GM18907 (cell line): ENCODE data around the gene GRAP2.
"Not testable (repeated sequence)": the region's sequence is repeated elsewhere in the genome, so short reads cannot be mapped to it uniquely, and the experiment has no call there.

Experiments
- ATAC-seq: cut with Tn5 transposase; IDR thresholded peaks from one replicate; pipeline ENCODE4 v1.9.1; 2021; ENCODE audit warnings: mild to moderate bottlenecking, moderate library complexity; ENCODE audit not compliant: unreplicated experiment

GRAP2 gene

GRCh38 chr22:39942439-39943230 is 41.8 kb downstream of the GRAP2 start:
- ATAC-seq = no peak

DNA sequence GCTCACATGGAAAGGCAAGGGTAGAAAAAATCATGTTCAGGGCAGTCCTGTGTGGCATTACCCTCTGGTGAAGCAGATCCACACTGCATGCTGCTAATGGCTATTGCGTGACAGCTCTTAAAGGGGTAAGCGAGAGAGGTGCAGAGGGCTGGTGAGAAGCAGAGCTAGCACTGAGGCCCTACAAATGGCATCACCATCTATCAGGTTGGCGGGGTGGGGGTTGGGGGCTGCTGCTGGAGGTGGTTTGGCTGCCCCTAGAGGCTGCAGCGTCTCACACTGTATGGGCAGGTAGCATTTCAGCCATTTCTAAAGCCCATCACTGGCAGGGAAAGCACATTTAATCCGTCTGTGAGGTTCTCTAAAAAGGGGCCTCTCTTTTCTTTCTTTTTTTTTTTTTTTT is 42.5 kb downstream of the GRAP2 start:
- no peak for ATAC-seq

GRCh38 chr22:39943953-39944872 is 43.3 kb downstream of the GRAP2 start:
- ATAC-seq = no peak

DNA sequence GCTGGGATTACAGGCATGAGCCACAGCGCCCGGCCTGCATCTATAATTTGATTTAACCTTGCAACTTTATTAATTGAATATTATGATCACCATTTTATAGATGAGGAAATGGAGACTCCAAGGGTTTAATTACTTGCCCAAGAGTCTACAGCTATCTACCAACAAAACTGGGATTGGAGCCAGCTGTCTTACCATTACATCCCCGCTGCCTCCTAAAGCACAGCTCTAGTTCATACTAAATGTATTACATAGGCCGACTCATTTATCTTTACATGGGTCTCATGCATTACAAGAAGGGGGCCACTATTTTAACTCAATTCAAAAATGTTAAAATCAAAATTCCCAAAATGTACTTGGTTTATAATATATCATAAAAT is 45.2 kb downstream of the GRAP2 start:
- ATAC-seq = no peak

GRCh38 chr22:39946503-39947219 is 45.8 kb downstream of the GRAP2 start:
- no peak for ATAC-seq

GRCh38 chr22:39947220-39948216 is 46.6 kb downstream of the GRAP2 start:
- ATAC-seq = no peak

DNA sequence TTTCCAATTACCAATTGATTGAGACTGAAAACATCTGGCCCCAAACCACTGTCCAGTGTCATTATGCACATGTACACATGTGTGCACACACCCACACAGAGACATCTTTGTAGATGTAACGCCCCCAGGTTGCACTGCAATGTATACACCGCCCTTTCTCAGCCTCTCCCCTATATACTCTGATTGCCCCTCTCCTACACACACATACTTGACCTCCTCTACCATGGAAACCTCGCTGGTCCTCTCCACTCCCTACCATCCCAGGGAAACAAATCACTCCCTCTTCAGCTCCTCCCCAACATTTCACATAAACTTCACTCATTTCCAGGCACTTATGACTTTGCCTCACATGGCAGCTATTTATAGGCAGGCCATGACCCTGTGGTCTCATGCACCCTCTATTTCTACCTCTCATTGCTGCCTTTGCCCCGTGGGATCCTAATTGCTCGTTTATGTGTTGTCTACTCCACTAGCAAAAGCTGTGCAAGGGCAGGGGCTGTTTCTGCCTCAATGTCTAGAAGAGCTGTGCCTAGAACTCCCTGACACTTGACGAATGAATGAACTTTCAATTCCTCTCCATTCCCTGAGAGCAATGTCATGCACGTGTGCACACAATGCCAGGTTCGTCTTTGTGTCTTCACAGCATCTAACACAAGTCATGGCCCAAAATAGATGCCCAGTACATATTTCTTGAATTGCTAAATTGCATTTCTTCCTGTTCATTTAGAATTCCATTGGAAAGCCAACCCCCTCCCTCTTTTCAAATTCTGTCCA is 49.3 kb downstream of the GRAP2 start:
- ATAC-seq = no peak

GRCh38 chr22:39951603-39952293 is 50.9 kb downstream of the GRAP2 start:
- ATAC-seq = not testable (repeated sequence)

DNA sequence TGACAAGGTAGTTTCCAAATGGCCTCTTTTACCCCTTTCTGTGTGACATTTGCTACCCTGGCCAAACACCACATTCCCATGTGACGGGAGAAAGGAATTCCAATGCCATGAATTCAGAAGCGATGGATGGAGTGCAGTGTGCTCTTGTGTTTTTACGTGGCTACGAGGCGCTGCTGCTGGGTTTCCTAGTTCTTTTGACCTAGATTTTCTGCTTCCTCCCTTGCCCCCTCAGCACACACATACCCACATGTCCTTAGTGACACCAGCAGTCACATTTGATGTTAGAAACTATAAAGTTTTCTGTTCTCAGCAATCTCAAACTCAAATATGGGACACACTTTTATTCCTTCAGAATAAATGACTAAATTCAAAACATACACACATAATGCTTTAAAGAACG is 51.5 kb downstream of the GRAP2 start:
- no peak for ATAC-seq

DNA sequence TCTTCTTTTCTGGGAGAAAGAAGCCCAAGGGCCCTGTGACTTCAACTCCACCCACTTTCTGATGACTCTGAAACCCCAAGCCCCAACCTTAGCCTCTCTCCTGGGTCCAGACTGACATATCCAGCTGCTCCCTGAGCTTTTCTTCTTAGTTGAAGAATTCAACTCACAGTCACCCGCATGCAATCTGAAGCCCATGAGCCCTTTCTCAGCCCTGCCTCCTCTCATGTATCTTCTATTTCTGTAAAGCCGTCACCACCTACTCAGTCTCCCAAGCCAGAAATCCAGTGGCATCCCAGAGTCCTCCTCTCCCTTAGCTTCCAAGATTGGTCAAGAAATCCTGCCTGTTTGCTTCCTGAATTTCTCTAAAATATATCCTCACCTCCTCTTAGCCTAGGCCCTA is 52.2 kb downstream of the GRAP2 start:
- ATAC-seq = no peak

GRCh38 chr22:39954584-39955055 is 53.7 kb downstream of the GRAP2 start:
- no peak for ATAC-seq

- ATAC-seq = no peak
Measured at GRCh38 chr22:39955675-39956074, 54.8 kb downstream of the GRAP2 start.

DNA sequence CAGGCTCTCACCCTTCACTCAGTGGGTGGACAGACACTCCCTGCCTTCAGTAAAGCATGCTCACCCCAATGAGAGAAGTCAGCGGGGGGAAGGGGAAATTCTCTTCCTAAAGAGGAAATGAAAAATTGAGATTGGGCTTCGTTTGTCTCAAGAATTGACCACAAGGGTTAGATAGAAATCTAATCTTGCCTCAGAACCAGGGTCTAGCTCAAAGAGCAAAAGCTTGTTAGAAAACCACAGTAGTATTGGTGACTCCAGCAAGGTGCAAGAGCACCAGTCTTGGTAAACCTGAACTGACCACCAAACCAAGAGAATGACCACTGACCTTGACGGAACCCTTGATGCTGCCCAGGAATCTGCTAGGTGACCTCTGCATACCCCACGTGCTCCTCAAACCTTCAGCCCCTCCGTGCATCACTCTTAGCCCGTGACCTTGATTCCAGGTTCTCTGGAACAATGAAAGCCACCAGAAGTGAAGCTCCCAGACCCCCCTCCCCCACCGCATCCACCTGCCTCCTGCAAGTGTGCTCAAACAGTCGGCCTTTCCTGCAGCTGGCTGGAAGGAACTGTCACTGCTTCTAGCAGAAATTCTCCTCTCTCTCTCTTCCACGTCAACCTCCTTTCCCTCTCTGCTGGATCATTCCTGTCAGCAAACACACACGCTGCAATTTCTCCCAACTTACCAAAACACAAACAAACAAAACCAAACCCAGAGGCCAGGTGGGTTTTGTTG is 56.2 kb downstream of the GRAP2 start:
- ATAC-seq = peak; percentile 50

- no peak for ATAC-seq
Measured at GRCh38 chr22:39958009-39958711, 57.3 kb downstream of the GRAP2 start.

DNA sequence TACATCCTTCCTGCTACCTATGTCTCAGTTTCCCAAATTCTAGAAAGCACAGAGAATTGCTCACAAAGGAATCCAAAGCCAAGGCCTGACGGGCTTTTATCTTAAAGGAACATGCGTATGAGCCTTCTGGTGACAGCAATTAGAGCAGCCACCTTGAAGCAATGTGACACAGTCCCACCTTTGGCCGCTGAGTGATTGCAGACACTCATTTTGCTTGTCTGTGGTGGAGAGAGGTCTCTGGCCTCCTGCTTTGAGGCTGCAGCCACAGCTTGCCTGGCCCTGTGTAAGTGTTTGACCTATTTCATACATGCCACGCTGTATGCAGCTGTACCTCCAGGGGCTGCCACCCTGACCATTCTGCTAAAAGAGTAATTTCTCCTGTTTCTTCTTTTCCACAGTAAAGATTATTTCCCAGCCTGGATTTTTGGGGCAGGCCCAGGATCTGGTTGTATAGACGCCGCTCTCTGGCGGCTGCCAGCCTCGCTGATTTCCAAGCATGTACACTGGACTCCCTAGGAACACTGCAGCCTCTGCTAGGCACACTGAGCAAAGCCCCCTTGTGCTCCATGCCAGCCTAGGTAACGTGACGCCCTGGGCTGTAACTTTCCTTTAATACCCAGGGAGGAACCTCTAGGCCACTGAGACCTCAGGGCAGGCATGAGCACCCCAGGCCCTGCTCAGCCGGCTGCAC is 58.2 kb downstream of the GRAP2 start:
- no peak for ATAC-seq

DNA sequence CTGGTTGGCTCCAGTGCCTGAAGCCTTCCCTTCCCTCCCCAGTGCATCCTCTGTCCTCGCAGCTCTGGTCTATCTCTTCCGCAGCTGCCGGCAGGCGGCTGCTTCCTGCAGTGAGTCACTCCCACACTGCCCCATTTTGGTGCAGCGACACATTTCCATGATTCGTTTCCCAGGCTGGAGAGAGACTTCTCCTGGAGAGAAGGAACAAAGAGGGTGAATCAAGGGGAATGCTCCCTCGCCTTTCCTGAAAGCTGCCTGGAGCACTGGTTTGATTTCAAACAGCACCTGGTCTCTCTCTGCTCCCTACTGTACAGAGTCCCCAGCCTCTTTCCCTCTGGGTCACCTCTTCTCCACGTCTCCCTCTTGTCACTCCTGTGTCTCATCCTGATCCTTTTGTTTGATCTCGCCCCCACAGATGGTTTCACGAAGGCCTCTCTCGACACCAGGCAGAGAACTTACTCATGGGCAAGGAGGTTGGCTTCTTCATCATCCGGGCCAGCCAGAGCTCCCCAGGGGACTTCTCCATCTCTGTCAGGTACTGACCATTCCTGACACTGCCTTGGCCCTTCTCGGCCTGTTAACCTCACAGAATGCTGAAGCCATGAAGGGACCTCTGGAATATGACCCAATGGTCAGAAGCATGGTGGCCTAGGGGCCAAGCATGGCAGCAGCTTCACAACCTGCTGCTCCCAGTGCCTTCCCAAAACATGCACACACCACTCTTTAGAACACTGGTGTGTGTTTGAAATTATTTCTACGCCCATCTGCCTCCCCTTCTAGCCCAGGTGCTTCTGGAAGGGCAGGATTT is 59.0 kb downstream of the GRAP2 start, which contains the start of gene TMA7B:
Gene TMA7B (plus strand): TSS at position 758 of the 808 bp plus-strand sequence. CDS start 3,978 bp downstream, outside the sequence.
- no peak for ATAC-seq
